Measurements from ENCODE around the gene SRY.

Gene SRY

DNA sequence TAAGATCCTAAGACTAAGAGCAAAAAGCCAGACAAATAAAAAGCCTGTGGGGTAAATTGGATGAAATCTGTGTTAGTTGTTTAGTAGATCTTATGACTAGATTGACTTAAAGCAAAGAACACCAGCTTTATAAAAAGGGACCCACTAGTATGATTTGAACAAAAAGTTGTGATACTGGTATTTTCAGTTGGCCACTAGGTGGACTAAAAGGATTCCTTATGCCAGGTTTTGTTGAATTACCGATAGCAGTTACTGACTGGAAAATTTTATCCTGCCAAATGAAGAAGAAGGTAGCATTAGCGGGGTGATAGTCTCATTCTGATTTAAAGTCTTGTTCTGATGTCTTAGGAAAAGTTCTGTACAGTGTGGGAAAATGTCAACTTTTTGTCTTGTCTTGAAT is 12.8 kb upstream of the SRY start:
- Histone ChIP-seq H3K4me1 (no peaks in the 10 kb centered on the region), H2AFZ (no peak overlapping the region), H3K36me3 (ENCODE audit: control insufficient read depth, insufficient read depth, low read length) (no peaks in the 10 kb centered on the region), H3K4me3 (ENCODE audit: low read depth, low read length) (no peak overlapping the region), H3K9me3 (ENCODE audit: control insufficient read depth, low read length) (no peaks in the 10 kb centered on the region), H3K4me2 (ENCODE audit: low read length) (no peak overlapping the region), H3K27me3 (ENCODE audit: control insufficient read depth, insufficient read depth, low read length) (no peaks in the 10 kb centered on the region), H3K27ac (no peak overlapping the region), H3K79me2 (no peaks in the 10 kb centered on the region), H3K9ac (no peak overlapping the region)
- TF ChIP-seq, protein P1, sequence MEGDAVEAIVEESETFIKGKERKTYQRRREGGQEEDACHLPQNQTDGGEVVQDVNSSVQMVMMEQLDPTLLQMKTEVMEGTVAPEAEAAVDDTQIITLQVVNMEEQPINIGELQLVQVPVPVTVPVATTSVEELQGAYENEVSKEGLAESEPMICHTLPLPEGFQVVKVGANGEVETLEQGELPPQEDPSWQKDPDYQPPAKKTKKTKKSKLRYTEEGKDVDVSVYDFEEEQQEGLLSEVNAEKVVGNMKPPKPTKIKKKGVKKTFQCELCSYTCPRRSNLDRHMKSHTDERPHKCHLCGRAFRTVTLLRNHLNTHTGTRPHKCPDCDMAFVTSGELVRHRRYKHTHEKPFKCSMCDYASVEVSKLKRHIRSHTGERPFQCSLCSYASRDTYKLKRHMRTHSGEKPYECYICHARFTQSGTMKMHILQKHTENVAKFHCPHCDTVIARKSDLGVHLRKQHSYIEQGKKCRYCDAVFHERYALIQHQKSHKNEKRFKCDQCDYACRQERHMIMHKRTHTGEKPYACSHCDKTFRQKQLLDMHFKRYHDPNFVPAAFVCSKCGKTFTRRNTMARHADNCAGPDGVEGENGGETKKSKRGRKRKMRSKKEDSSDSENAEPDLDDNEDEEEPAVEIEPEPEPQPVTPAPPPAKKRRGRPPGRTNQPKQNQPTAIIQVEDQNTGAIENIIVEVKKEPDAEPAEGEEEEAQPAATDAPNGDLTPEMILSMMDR (IDR thresholded peaks at IDR 0.05): no peak

DNA sequence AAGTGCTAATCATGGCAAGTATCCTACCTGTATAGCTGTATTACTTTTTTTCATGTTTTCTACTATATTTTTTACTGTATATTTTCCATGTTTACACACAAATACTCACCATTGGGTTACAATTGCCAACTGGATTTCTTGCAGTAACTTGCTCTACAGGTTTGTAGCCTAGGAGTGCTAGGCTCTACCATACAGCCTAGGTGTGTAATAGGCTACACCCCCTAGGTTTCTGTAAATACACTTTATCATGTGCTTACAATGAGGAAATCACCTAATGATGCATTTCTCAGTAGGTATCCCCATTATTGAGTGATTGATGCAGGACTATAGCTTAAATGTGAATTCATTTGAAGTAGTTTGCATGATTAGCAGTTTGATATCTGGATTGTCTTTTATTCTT is 10.5 kb upstream of the SRY start:
- Histone ChIP-seq H2AFZ (no peak overlapping the region), H3K9ac (no peak overlapping the region), H3K27me3 (ENCODE audit: control insufficient read depth, insufficient read depth, low read length) (no peaks in the 10 kb centered on the region), H3K79me2 (no peaks in the 10 kb centered on the region), H3K27ac (no peak overlapping the region), H3K36me3 (ENCODE audit: control insufficient read depth, insufficient read depth, low read length) (no peaks in the 10 kb centered on the region), H3K9me3 (ENCODE audit: control insufficient read depth, low read length) (no peaks in the 10 kb centered on the region), H3K4me3 (ENCODE audit: low read depth, low read length) (no peak overlapping the region), H3K4me1 (no peaks in the 10 kb centered on the region), H3K4me2 (ENCODE audit: low read length) (no peak overlapping the region)
- TF ChIP-seq, protein P1 (IDR thresholded peaks at IDR 0.05): no peak

DNA sequence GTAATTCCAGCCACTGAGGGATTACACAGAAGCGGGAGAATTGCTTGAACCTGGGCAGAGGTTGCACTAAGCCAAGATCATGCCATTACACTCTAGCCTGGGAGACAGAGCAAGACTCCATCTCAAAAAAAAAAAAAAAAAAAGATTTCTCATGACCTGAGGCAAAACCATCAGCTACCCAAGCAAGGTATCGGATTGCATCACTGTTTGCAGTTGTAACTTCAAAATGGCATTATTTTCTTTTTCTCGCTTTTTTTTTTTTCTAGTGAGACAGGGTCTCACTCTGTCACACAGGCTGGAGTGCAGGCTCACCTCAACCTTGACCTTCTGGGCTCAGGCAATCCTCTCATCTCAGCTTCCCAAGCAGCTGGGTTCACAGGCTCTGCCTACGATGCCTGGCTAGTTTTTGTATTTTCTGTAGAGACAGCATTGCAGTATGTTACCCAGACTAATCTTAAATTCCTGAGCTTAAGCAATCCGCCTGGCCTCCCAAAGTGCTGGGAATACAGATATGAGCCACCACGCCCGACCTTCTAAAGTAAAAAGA is 9.6 kb upstream of the SRY start:
- TF ChIP-seq, protein P1 (IDR thresholded peaks at IDR 0.05): no peak
- no peak overlapping the region for H3K4me2 ChIP-seq (ENCODE audit: low read length)

DNA sequence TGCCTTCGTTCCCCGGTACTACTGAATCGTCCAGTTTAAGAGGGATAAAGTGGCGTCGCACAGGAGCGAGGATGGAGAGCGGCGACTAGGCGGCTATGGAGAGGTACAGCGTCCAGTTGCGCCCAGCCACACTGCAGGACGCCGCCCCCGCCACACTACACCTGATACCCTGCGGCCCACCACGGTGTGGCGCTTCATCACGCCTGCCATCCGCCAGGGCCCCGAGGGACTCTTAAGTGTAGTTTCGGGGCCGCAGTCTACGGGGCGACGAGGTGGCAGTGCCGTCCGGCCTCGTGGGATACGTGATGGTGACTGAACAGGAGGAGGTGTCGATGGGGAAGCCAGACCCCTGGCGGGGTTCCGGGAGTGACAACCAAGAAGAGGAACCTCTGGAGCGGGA is 2.3 kb upstream of the SRY start:
- Histone ChIP-seq H3K36me3 (ENCODE audit: control insufficient read depth, insufficient read depth, low read length) (no peaks in the 10 kb centered on the region), H3K4me1 (no peaks in the 10 kb centered on the region), H3K27ac (no peak overlapping the region), H3K9me3 (ENCODE audit: control insufficient read depth, low read length) (no peaks in the 10 kb centered on the region), H3K79me2 (no peaks in the 10 kb centered on the region), H3K27me3 (ENCODE audit: control insufficient read depth, insufficient read depth, low read length) (no peaks in the 10 kb centered on the region), H3K4me2 (ENCODE audit: low read length) (no peak overlapping the region), H3K9ac (no peak overlapping the region), H3K4me3 (ENCODE audit: low read depth, low read length) (no peak overlapping the region), H2AFZ (no peak overlapping the region)
- TF ChIP-seq, protein P1 (IDR thresholded peaks at IDR 0.05): no peak

More for the DNA sequence above, 9.6 kb upstream of the SRY start:
- Histone ChIP-seq H3K27ac (no peak overlapping the region), H3K4me3 (ENCODE audit: low read depth, low read length) (no peak overlapping the region), H3K4me1 (no peaks in the 10 kb centered on the region), H3K9me3 (ENCODE audit: control insufficient read depth, low read length) (no peaks in the 10 kb centered on the region), H3K9ac (no peak overlapping the region), H3K36me3 (ENCODE audit: control insufficient read depth, insufficient read depth, low read length) (no peaks in the 10 kb centered on the region), H2AFZ (no peak overlapping the region), H3K79me2 (no peaks in the 10 kb centered on the region), H3K27me3 (ENCODE audit: control insufficient read depth, insufficient read depth, low read length) (no peaks in the 10 kb centered on the region)

DNA sequence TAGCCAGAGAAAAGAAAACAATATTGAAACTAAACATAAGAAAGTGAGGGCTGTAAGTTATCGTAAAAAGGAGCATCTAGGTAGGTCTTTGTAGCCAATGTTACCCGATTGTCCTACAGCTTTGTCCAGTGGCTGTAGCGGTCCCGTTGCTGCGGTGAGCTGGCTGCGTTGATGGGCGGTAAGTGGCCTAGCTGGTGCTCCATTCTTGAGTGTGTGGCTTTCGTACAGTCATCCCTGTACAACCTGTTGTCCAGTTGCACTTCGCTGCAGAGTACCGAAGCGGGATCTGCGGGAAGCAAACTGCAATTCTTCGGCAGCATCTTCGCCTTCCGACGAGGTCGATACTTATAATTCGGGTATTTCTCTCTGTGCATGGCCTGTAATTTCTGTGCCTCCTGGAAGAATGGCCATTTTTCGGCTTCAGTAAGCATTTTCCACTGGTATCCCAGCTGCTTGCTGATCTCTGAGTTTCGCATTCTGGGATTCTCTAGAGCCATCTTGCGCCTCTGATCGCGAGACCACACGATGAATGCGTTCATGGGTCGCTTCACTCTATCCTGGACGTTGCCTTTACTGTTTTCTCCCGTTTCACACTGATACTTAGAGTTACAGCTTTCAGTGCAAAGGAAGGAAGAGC is 488 bp downstream of the SRY start:
- H2AFZ ChIP-seq: no peak overlapping the region

More for the DNA sequence above, 488 bp downstream of the SRY start:
- TF ChIP-seq, protein P1 (IDR thresholded peaks at IDR 0.05): no peak
- no peaks in the 10 kb centered on the region for H3K9me3 ChIP-seq (ENCODE audit: control insufficient read depth, low read length)
- no peaks in the 10 kb centered on the region for H3K27me3 ChIP-seq (ENCODE audit: control insufficient read depth, insufficient read depth, low read length)
- H3K36me3 ChIP-seq (ENCODE audit: control insufficient read depth, insufficient read depth, low read length): no peaks in the 10 kb centered on the region
- H3K27ac ChIP-seq: no peak overlapping the region
- H3K4me1 ChIP-seq: no peaks in the 10 kb centered on the region
- H3K79me2 ChIP-seq: no peaks in the 10 kb centered on the region
- no peak overlapping the region for H3K4me3 ChIP-seq (ENCODE audit: low read depth, low read length)
- no peak overlapping the region for H3K4me2 ChIP-seq (ENCODE audit: low read length)
- no peak overlapping the region for H3K9ac ChIP-seq
